Measurements from ENCODE around the gene NAPB.

Gene NAPB

DNA sequence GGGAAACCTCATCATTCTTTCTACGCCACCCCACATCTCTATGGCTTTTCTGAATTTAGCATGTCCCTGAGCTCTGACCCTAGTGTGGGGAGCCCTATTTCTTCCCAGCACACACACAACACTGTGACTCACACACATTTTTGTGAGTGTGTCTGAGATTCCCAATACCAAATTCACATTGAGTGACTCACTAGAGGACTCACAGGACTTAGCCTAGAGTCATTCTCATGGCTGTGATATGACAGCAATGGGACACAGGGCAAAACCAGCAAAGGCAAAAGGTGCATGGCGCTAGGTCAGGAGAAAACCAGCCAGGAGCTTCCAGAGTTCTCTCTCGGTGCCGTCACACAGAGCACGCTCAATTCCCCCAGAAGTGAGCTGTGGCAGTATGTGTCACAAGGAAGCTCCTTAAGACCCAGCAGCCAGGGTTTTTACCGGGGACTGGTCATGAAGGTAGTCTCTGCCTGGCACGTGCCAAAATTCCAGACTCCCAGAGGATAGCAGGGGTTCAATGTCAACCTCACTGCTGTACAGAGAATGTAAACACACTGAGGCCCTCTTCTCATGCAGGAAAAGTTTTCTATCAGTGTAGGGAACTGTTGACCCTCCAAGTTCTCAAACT lies 24.4 kb upstream of the NAPB start:
- H3K9ac ChIP-seq (ENCODE audit: low read length), result no peak overlapping the region
- H3K27me3 ChIP-seq (replicated peaks; ENCODE audit: insufficient read depth, low read length), result no peaks in the 10 kb centered on the region
- H3K9me2 ChIP-seq (replicated peaks; ENCODE audit: insufficient read depth, low read length), result no peaks in the 10 kb centered on the region
- no peak for DNase-seq
- no peak overlapping the region for H3K4me3 ChIP-seq (ENCODE audit: low read length)
- no peak overlapping the region for H3K4me2 ChIP-seq (ENCODE audit: low read depth, low read length)
- no peaks in the 10 kb centered on the region for H3K4me1 ChIP-seq (ENCODE audit: low read length)
- H4K20me1 ChIP-seq (ENCODE audit: insufficient read depth, low read length), result no peaks in the 10 kb centered on the region
- TF ChIP-seq, protein P1, sequence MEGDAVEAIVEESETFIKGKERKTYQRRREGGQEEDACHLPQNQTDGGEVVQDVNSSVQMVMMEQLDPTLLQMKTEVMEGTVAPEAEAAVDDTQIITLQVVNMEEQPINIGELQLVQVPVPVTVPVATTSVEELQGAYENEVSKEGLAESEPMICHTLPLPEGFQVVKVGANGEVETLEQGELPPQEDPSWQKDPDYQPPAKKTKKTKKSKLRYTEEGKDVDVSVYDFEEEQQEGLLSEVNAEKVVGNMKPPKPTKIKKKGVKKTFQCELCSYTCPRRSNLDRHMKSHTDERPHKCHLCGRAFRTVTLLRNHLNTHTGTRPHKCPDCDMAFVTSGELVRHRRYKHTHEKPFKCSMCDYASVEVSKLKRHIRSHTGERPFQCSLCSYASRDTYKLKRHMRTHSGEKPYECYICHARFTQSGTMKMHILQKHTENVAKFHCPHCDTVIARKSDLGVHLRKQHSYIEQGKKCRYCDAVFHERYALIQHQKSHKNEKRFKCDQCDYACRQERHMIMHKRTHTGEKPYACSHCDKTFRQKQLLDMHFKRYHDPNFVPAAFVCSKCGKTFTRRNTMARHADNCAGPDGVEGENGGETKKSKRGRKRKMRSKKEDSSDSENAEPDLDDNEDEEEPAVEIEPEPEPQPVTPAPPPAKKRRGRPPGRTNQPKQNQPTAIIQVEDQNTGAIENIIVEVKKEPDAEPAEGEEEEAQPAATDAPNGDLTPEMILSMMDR (IDR thresholded peaks at IDR 0.05; ENCODE audit: low read length), result no peak
- TF ChIP-seq EZH2 (optimal IDR thresholded peaks at IDR 0.05; ENCODE audit: low read depth, low read length), result no peak
- no peak for TF ChIP-seq EZH2phosphoT487 (IDR thresholded peaks at IDR 0.05; ENCODE audit: low read length)
- no peaks in the 10 kb centered on the region for H3K36me3 ChIP-seq (replicated peaks; ENCODE audit: insufficient read depth, low read length)
- H3K27ac ChIP-seq (ENCODE audit: low read length), result no peak overlapping the region
- H3K9me3 ChIP-seq (replicated peaks; ENCODE audit: insufficient read depth, low read length), result no peaks in the 10 kb centered on the region
- no peak overlapping the region for H2AFZ ChIP-seq (ENCODE audit: low read length)
- no peaks in the 10 kb centered on the region for H3F3A ChIP-seq (ENCODE audit: insufficient read depth, low read length)
- H3K79me2 ChIP-seq (ENCODE audit: low read length), result no peaks in the 10 kb centered on the region

DNA sequence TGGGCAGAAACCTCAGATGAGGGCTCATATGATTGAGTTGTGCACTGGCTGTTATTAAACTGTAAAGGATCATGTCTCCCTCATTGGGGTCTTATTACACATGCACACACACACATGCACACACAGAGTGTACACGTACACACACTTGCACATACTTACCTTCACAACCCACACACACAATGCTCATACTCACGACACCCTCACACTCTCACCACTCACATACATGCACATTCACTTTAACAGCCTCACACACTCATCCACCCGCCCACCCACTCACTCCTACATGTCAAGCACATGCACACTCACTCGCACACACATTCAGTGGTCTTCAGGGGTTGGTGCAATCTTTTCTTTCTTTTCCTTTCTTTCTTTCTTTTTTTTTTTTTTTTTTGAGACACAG lies 23.6 kb upstream of the NAPB start:
- Histone ChIP-seq H3K4me3 (ENCODE audit: low read length) (no peak overlapping the region), H3K27me3 (replicated peaks; ENCODE audit: insufficient read depth, low read length) (no peaks in the 10 kb centered on the region), H3K4me2 (ENCODE audit: low read depth, low read length) (no peak overlapping the region), H3K27ac (ENCODE audit: low read length) (no peak overlapping the region), H3K4me1 (ENCODE audit: low read length) (no peaks in the 10 kb centered on the region), H3K9me2 (replicated peaks; ENCODE audit: insufficient read depth, low read length) (no peaks in the 10 kb centered on the region), H3K9me3 (replicated peaks; ENCODE audit: insufficient read depth, low read length) (no peaks in the 10 kb centered on the region), H3F3A (ENCODE audit: insufficient read depth, low read length) (no peaks in the 10 kb centered on the region), H3K9ac (ENCODE audit: low read length) (no peak overlapping the region), H3K36me3 (replicated peaks; ENCODE audit: insufficient read depth, low read length) (no peaks in the 10 kb centered on the region), H4K20me1 (ENCODE audit: insufficient read depth, low read length) (no peaks in the 10 kb centered on the region), H3K79me2 (ENCODE audit: low read length) (no peaks in the 10 kb centered on the region), H2AFZ (ENCODE audit: low read length) (no peak overlapping the region)
- DNase-seq, result no peak
- TF ChIP-seq EZH2phosphoT487 (IDR thresholded peaks at IDR 0.05; ENCODE audit: low read length) (no peak), EZH2 (optimal IDR thresholded peaks at IDR 0.05; ENCODE audit: low read depth, low read length) (no peak)
- TF ChIP-seq, protein P1 (IDR thresholded peaks at IDR 0.05; ENCODE audit: low read length), result no peak

DNA sequence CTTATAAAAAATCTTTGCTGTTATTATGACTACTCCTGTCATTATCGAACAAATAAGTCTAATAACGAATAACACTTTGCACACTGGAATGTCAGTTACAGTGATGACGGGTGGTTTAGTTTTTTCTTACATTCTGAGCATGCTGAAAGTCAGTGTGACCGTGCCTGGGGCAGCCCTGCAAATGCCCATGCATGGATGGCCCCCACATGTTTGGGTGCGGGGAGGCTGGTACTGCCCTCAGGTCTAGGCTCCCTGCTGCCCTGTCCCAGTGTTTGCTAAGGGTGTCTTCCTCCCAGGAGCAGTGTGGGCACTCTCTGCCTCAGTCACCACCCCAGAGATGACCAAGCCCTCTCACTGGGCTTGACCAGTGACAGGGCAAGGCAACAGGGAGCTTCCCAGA lies 21.1 kb upstream of the NAPB start:
- Histone ChIP-seq H3K9me2 (replicated peaks; ENCODE audit: insufficient read depth, low read length) (no peaks in the 10 kb centered on the region), H3K4me3 (ENCODE audit: low read length) (no peak overlapping the region), H3F3A (ENCODE audit: insufficient read depth, low read length) (no peaks in the 10 kb centered on the region), H3K9me3 (replicated peaks; ENCODE audit: insufficient read depth, low read length) (no peaks in the 10 kb centered on the region), H3K79me2 (ENCODE audit: low read length) (no peaks in the 10 kb centered on the region), H3K27ac (ENCODE audit: low read length) (no peak overlapping the region), H2AFZ (ENCODE audit: low read length) (no peak overlapping the region), H3K27me3 (replicated peaks; ENCODE audit: insufficient read depth, low read length) (no peaks in the 10 kb centered on the region), H3K4me1 (ENCODE audit: low read length) (no peaks in the 10 kb centered on the region), H3K9ac (ENCODE audit: low read length) (no peak overlapping the region), H3K4me2 (ENCODE audit: low read depth, low read length) (no peak overlapping the region), H4K20me1 (ENCODE audit: insufficient read depth, low read length) (no peaks in the 10 kb centered on the region), H3K36me3 (replicated peaks; ENCODE audit: insufficient read depth, low read length) (no peaks in the 10 kb centered on the region)
- TF ChIP-seq, protein P1 (IDR thresholded peaks at IDR 0.05; ENCODE audit: low read length), result no peak
- TF ChIP-seq EZH2phosphoT487 (IDR thresholded peaks at IDR 0.05; ENCODE audit: low read length) (no peak), EZH2 (optimal IDR thresholded peaks at IDR 0.05; ENCODE audit: low read depth, low read length) (no peak)
- no peak for DNase-seq

Measured in MM.1S (cell line).